Middle frontal gyrus (tissue), 1 donor: ENCODE data around the gene PRRX2.

Source experiments
- DNase-seq: peaks from one replicate; pipeline ENCODE4 v3.0.0-alpha.2; 2015; ENCODE audit warnings: low spot score; ENCODE audit errors: extremely low spot score

Gene PRRX2

GRCh38 chr9:129665389-129665775 lies at the start of gene PRRX2:
TSS of gene PRRX2 (plus strand) at chr9:129665647. CDS start at chr9:129665868, 221 bp downstream.
- DNase-seq: no peak

GRCh38 chr9:129617167-129617566 lies 48.3 kb upstream of the PRRX2 start:
- DNase-seq: no peak

GRCh38 chr9:129619787-129620668 lies 45.4 kb upstream of the PRRX2 start:
- DNase-seq: no peak

GRCh38 chr9:129620669-129621295 lies 44.7 kb upstream of the PRRX2 start, which contains the start of gene C9orf50:
TSS of gene C9orf50 (minus strand) at chr9:129621101. CDS start at chr9:129620574, 527 bp downstream.
- DNase-seq: no peak

GRCh38 chr9:129623331-129623730 lies 42.1 kb upstream of the PRRX2 start:
- DNase-seq: no peak

- no peak for DNase-seq
Measured at GRCh38 chr9:129624168-129624759, 41.2 kb upstream of the PRRX2 start.

GRCh38 chr9:129624947-129625346 lies 40.5 kb upstream of the PRRX2 start:
- no peak for DNase-seq

- DNase-seq: peak; percentile 78
Measured at GRCh38 chr9:129626079-129626624, 39.3 kb upstream of the PRRX2 start, which contains the start of gene NTMT1. TSS of gene NTMT1 (plus strand) at chr9:129626163. CDS start at chr9:129632704, 6,541 bp downstream.

- DNase-seq: no peak
Measured at GRCh38 chr9:129626625-129627284, 38.7 kb upstream of the PRRX2 start.

GRCh38 chr9:129627556-129628440 lies 37.6 kb upstream of the PRRX2 start:
- no peak for DNase-seq

- DNase-seq: no peak
Measured at GRCh38 chr9:129628709-129629108, 36.7 kb upstream of the PRRX2 start.

GRCh38 chr9:129629251-129629820 lies 36.1 kb upstream of the PRRX2 start:
- DNase-seq: no peak

- DNase-seq: no peak
Measured at GRCh38 chr9:129630967-129631673, 34.3 kb upstream of the PRRX2 start.

- DNase-seq: no peak
Measured at GRCh38 chr9:129631674-129632129, 33.7 kb upstream of the PRRX2 start.

- no peak for DNase-seq
Measured at GRCh38 chr9:129632460-129632859, 33.0 kb upstream of the PRRX2 start.

GRCh38 chr9:129633207-129633606 lies 32.2 kb upstream of the PRRX2 start:
- no peak for DNase-seq

GRCh38 chr9:129633848-129634247 lies 31.6 kb upstream of the PRRX2 start:
- DNase-seq: no peak

- DNase-seq: no peak
Measured at GRCh38 chr9:129635099-129636065, 30.1 kb upstream of the PRRX2 start.
